HG03342 (cell line): Measurements from ENCODE around the gene LRIT2.

Experiments used
- ATAC-seq: cut with Tn5 transposase; IDR thresholded peaks from one replicate; pipeline ENCODE4 v1.9.1; 2021; ENCODE audit warnings: mild to moderate bottlenecking, moderate library complexity; ENCODE audit not compliant: unreplicated experiment

Gene LRIT2

DNA sequence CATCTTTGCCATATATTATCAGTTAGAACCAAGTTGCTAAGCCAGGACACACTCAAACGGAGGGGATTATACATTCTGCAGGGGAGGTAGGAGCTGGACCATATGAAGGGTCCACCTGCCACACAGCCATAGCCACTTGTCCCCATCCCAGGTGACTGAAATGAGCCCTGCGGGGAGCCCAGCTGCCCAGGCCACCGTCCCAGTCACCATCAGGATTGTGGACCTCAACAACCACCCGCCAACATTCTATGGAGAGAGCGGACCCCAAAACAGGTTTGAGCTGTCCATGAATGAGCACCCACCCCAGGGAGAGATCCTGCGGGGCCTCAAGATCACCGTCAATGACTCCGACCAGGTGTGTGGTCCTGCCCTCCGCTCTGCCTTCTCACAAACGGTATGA lies 17.3 kb downstream of the LRIT2 start:
- ATAC-seq = no peak

DNA sequence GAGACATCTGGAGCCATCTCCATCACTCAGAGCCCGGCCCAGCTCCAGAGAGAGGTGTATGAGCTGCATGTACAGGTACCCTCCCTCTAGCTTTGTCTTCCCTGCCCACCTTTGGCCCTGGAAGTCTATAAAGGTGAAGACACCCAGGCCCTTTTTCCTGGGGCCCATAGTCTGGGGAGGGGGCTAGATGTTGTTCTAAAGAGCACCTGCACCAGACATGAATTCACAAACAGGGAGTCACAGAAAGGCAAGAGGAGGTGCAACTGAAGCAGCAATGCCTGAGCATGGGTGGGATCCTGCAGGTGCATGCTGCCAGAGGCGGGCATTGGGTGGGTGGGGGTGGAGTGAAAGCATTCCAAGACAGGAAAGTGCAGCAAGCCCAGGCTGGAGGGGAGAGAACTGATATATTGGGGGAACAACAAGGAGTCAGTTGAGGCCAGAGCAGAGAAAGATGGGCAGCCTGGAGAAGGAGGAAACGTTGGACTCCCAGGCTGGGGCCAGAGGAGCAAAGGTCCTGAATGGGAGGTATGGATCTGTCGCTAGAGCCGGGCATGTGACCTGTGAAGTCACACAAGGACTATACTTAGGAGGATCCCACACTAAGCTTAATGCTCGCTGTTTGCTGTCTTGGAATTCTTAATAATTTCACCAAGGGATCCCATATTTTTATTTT lies 19.4 kb downstream of the LRIT2 start:
- no peak for ATAC-seq

DNA sequence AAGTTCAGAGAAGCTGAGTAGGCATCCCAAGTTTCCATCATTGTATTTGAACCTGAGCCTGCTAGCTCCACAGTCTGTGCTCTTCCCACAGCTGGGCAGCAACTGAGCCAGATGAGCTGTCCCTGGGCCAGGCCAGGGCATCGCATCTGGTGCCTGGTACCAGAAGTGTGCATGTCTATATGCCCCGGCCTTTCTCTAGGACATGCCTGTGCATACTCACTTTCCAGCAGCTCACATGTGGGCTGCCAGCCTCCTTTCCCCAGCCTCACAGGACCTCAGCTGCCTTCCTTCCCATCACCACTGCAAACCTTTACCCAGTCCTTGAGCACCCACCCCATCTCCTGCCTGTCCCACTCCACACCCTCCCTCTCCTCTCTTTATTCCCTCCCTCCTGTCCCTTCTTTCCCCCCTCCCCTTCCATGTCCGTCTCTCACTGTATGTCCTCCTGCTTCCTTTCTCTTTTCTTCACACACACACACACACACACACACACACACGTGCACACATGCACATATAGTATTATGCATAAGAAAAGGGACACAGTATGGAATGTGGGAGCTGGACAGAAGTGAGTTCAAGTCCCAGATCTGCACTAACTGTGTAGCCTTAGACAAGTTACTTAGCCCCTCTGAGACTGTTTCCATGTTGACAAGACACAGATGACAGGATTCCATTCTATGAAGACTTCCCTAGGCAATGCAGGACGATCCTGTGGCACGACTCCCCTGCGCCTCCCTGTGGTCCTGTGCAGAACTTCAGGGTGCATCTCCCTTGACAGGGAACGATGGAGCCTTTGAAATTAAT lies 20.1 kb downstream of the LRIT2 start:
- peak; percentile 74 for ATAC-seq

DNA sequence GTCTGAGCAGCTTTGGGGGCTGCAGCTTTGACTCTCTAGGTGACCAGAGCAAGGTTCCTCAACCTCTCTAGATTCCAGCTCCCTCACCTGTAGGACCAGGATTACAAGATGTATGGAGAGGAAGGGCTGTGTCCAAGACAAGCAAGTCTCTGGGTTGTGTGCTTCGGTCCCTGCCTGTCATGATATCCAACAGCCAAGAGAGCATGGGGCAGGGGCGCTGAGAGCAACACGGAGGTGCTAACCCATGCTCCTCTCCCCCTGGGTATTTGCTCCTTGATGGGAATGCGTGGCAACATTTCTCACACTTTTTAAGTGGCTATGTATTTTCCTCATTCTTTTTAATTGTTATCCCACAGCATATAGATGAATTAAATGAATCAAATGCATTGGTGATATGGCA lies 20.7 kb downstream of the LRIT2 start:
- no peak for ATAC-seq

DNA sequence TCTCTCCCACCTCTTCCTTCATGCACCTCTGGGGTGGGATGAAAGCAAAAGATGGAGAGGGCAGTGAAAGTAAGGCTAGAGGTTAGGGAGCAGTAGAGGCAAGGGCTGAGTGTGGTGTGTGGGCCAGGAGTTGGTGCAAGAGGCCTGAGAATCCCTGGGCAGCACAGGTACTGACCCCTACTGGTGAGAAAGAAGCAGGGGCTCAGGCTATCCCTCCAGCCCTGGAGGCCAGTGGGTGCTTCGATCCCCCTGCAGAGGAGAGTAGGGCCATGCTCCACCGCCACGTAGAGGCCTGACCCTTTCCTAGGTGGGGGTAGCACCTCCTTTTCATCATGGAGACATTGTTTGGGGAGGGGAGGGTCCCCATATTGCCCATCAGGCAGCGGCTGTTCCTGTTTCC lies 21.2 kb downstream of the LRIT2 start:
- peak; percentile 62 for ATAC-seq

DNA sequence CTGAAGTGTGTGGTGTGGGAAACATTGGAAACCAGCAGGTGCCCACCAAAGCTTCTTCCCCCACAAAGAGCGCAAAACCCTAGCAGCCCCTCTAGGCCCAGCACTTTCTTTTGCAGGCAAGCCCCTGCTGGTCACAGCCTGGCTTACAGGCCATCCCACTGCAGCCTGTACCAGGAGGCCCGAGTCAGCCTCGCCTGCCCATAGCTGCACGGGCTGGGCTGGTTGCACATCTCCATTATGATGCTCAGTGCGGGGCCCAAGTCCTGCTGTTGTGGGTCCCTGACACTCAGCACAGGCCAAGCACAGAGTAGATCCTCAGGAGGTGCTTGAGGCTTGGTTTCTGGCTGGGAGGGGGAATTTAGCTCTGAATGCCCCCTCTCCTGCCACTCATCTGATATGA lies 23.0 kb downstream of the LRIT2 start:
- no peak for ATAC-seq

DNA sequence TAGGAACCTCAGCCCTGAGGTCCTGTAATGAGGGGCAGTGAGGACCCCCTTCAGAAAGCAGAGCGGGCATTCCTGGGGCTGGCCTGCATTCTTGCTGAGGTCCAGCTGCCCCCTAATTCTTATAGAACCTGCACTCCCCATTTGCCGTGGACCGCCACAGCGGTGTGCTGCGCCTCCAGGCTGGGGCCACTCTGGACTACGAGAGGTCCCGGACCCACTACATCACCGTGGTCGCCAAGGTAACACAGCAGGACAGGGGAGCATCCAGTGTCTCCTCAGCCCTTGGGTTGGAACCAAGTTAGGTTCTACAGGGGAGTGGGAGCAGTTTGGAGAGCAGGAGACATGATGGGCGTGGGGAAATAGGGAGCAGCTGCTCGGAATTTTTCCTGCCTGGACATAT lies 23.7 kb downstream of the LRIT2 start:
- ATAC-seq = no peak

DNA sequence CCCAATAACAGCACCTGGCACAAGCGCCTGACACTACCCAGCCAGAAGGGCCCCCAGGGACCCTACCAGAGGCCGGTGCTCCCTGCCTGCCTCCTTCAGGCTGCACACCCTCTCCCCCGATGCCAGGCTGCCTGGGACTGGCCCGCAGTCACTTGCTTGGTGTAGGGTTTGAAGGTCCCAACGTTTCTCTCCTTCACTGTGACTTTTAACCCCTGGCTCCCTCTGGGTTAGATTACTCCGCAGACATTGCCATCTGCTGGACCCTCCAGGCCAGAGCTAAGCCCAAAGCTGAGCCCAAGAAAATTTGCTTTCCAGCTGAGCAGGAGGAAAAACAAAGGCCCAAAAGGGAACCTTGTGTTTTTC lies 24.1 kb downstream of the LRIT2 start:
- no peak for ATAC-seq

DNA sequence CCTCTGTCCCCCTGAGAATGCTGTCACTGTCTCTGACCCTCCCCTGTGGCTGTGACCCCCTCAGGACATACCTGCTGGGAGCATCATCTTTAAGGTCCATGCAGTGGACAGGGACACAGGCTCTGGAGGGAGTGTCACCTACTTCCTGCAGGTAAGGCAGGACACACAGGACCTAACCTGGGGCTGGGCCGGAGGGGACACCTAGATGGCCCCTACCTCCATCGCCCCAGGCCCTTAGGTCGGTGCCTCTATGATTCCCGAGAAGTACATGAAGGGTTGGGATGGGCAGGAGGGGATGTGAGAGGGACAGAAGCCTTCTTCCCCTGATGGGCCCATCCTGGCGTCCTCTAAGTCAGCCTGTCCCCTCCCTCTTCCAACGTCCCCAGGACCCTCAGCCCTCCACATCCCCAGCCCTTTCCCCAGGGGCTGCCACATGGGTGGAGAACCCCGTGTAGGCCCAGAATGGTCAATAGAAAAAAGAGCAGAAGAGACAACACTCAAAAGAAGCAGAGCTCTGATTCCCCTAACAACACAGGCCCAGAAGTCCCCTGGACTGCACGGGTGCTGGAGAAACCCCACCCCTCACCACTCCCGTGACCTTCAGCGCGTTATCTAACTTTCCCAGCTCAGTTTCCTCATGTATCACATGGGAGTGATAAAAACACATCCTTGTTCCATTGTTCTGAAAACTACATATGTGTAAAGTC lies 24.7 kb downstream of the LRIT2 start:
- ATAC-seq = no peak

DNA sequence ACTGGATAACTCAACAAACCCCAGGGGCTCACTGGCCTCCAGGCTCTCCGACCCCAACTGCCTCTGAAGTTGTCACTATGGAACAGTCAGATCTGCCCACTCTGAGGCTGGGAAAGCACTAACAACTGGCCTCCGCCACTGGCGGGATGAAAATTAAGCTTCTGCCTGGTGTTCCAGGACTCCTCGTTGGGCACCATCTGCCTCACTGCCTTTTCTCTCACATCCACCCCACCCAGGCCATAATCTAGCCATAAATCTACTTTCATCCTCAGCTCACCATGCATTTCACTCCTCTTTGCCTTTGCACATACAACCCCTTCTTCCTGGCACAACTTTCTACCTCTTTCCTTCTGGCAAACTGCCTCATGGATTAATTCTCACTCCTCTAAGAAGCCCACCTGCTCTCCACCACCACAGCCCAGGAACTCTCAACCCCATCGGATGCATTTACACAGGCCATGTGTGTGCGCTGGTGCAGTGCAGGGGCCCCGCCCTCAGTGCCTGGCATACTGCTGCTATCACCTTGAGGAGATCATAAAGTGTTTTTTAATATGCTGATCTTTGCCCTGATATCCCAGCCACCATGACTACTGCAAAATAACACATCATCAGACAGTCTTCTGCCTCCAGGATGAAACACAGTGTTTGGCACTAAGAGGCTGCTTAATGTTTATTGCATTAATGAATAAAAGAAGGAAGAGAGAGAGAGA lies 27.0 kb downstream of the LRIT2 start:
- no peak for ATAC-seq

DNA sequence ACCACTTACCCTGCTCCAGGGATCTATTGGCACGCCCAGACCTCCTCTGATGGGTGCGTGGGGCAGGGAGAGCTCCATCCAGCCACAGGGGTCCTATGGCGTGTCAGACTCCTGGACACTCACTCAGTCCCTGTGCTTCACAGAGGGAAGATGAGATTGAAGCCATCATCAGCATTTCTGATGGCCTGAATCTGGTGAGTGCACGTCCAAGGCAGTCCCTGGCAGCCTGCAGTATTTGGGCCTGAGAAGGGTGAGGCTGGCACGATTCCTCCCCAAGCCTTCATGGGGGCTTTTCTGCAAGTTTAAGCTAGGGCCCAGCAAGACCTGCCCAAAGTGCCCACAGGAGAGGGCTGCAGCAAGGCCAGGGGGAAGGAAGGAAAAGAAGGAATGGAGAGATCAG lies 27.7 kb downstream of the LRIT2 start:
- ATAC-seq = no peak

DNA sequence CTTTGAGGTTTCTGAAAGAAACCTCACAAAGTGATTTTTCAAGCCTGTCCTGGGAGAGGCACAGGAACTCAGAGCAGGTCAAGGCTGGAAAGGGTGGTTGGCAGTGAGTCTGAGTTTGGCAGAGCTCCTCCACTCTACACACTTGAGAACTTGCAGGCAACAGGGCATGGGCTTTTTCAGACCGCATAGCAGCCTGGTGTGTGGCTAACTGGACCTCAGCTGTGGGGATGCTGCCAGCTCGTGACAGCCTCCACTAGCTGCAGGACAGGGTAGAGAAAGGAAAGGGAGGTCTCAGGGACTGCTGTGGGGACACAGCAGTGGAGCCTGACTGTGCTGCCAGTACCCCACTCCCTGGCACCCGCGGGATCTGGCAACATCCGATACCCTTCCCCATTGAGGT lies 28.4 kb downstream of the LRIT2 start:
- no peak for ATAC-seq

DNA sequence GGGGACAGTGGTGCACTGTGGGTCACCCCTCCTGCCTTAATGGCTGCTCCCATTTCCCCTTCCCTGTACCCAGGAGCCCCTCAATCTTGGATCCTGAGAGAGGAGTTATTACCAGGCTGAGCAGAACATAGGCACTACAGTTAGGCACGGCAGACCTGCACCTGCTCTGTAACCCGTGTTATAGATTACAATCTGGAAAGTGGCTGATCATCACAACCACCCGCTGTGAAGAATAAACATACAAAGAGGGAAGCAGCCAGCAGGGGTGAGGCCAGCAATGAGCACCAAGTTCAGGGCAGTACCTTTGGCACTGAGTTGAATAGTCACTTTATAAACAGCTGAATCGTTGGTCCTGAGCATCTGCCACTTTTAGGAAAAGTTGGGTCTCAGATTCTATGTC lies 29.3 kb downstream of the LRIT2 start:
- ATAC-seq = no peak

DNA sequence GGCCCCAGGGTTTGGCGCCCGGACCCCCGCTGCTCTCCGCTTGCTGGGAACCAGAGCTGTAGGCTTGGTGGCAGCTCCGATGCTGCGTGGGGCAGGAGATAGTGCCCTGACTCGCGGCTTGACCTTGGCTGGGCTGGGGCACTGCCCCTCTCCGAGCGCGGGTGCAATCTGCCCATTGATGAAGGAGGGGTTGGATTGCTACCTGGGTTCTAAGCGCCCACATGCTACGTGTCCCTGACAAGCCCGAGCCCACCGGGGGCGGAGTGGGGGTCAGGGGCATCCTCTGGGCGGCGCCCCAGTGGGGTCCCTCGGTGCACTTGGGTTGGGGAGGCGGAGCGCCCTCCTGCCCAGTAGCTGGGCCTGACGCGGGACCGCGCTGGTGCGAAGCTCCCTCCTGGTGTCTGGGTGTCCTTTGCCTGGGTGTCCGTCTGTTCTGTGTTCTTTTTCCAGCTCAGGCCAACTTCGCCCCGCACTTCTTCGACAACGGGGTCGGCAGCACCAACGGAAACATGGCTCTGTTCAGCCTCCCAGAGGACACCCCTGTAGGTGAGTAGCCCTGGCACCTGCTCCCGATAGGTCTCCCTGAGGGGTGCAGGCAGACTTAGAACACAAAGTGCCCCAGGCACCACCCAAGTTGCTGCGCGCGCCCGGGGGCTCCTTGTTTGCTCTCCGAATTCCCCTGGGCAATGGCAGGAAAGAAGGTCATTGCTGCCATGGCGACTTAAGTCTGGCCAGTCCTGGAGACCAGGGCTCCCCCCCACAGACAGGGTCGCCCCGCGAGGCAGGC lies 30.1 kb downstream of the LRIT2 start:
- ATAC-seq = no peak

DNA sequence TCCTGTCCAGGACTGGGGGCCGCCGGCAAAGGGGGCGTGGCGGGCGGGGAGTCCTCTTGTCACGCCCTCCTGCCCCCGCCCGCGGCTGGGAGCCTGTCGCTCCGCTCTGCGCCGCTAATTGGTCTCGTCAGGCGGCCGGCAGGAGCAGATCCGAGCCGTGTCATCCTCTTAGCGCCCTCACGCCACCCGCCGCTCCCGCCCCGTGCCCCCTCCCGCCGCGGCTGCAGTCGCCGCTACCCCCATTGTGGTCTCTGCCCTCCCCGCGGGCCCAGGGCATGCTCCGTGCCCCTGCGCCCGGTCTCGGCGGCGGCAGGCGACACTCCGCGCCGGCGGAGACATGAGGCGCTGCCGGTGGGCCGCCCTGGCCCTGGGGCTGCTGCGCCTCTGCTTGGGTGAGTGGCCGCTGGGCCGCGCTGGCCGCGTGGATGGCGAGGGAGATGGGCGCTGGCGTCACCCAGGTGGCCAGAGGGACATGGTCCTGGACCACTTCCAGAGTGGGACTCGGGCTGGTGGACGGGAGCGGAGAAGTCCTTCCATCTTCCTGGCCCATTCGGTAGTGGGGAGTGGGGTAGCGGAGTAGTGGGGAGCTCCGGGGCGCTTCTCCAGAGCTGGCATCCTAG lies 30.8 kb downstream of the LRIT2 start, which contains the start of gene CDHR1:
TSS of gene CDHR1 (plus strand) at position 114 of the 620 bp plus-strand sequence. CDS start at position 338, 224 bp downstream.
- ATAC-seq = peak; percentile 76

DNA sequence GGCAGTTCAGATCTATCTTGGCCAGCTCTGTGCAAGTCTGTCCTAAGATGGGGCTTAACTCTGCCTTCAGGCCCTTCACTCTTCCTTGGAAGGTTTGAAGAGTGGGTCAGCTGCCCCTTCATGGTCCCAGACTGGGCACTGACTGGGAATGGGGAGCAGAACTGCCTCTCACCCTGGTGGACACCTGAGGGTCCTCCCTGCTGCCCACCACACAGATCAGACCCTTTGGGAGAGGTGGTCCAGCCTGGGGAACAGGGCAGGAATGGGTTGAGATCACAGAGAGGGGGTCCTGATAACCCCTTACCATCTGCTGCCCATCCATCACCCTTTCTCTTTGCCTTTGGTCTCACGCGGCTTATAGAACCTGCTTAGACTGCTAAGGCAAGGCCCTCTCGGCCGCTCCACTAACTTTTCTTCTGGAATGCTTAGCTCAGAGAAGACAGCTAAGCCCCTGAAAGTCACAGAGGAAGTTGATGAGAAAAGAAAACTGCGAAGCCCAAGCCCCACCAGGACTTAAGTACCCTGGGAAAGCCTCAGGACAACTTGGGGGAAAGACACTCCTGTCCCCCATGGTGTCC lies 31.4 kb downstream of the LRIT2 start:
- peak; percentile 21 for ATAC-seq

DNA sequence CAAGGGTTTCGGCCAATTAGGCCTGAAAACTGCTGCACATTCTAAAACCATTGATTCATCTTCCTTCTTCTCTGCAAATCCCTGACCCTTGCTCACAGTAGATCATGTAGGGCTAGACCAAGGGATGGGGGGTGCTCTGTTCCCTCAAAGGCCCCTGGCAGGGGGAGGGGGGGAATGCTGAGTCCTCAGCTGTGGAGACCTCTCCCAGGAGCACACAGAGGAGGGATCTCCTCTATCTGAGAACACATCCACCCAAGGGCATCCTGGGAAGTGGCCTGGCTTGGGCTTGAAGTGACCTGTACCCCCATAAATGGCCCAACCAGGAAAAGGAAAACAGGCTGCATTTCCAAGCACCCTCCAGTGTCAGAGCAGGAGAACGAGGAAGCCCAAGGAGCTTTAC lies 32.0 kb downstream of the LRIT2 start:
- ATAC-seq = no peak

DNA sequence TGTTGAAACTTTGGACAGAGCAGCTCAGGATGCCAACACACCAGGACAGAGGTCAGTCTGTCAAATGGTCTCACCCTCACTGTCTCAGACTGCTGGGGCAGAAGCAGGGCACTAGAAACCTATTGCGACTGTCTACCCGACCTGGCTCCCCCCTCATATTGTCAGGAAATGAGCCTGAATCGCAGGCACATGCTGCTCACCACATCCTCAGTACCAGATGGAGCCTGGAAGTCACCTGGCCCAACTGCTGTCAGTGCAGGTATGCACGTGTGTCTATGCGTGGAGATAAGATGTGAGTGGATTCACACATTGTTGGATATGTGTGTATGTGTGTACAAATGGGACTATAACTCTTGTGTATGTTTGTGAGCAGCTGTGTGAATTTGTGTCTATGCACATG lies 34.2 kb downstream of the LRIT2 start:
- ATAC-seq = no peak

DNA sequence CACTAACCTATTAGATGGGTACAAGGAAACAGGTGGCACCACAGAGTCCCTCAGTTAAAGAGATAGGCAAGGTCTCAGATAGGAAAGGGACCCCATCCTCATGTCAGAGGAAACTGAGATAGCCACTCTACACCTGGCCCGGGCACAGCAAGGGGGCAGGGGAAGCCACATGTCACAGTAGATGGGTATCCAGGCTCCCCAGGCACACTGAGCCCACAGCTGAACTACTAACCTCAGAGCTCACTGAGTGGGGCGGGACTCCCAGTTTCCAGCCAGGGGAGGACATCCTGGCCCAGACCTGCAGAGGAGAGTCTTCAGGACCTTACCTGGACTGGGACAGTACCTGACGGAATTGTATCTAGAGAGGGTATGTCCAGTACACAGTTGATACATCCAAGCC lies 34.7 kb downstream of the LRIT2 start:
- ATAC-seq = no peak

DNA sequence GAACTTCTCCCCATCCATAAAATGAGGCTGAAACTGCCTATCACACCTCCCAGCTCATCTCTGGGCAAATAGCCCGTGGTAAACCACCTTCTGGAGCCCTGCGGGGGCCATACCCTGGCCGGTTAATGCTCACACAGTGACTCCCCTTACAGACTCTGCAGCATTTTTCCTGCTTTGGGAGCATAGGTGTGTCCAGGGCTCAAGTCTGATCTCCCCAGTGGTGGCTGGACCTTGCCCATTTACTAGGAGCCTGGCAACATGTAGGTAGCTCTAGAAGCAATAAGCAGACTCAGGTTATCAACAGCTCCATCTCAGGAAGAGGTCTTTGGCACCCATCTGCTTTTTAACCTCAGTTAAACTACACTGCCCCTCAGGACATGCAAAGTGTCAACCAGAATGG lies 36.5 kb downstream of the LRIT2 start:
- no peak for ATAC-seq
